SH-SY5Y (cell line): ENCODE results near the gene PTRH1.

Source experiments
- GATA2 ChIP-seq: IDR thresholded peaks from 2 replicates; pipeline ENCODE4 v1.6.1; 2011; ENCODE audit warnings: mild to moderate bottlenecking, low read depth, low read length
- GATA3 ChIP-seq: IDR thresholded peaks from 2 replicates; pipeline ENCODE4 v1.6.1; 2011; ENCODE audit warnings: low read depth, mild to moderate bottlenecking, low read length, moderate library complexity

GRCh38 chr9:127762111-127762676 is 46.7 kb upstream of the PTRH1 start:
- TF ChIP-seq GATA3 (no peak), GATA2 (no peak)
